SK-N-SH (cell line): ENCODE data around the gene NFX1. TPM values are rescaled to one million over a fixed set of nuclear protein-coding genes. Genes with fewer than 3 reads are reported as not detected.

Experiments
- CTCF ChIA-PET: fragments of 300-600, 350-600 bp; formaldehyde crosslinking; extraction: SDS; loops from one replicate; lab custom pipeline; 2021; lab: Yijun Ruan, JAX
- POLR2A ChIA-PET: fragments of 350-600 bp; sonication (Branson Sonifier 250); formaldehyde crosslinking; extraction: SDS; loops from one replicate; lab custom pipeline; 2020; ENCODE audit warnings: antibody characterized with exemption, inconsistent platforms; lab: Yijun Ruan, JAX
- DNase-seq: peaks from one replicate; pipeline ENCODE4 v3.0.0; 2012
- H2AFZ ChIP-seq: fragments of 200-600 bp; sonication (generic); 2 replicates; pipeline ENCODE4 v1.8.1; 2016; ENCODE audit warnings: antibody characterized with exemption, mild to moderate bottlenecking, low read depth
- H3F3A ChIP-seq: fragments of 200-600 bp; sonication (generic); replicated peaks from 2 replicates; pipeline ENCODE3; 2016; ENCODE audit warnings: antibody characterized with exemption, mild to moderate bottlenecking; ENCODE audit not compliant: insufficient read depth
- H3K27ac ChIP-seq, 2 experiments: fragments of 200-500 bp in 1 of 2; fragments of 200-600 bp in 1 of 2; sonication (Bioruptor generic) in 1 of 2; sonication (generic), shearing (Covaris generic) in 1 of 2; 2 replicates each; pipeline versions ENCODE4 v1.5.1 to v1.6.1; 2014 to 2016; ENCODE audit warnings: low read depth in 2 of 2, inconsistent platforms in 1 of 2, low read length in 1 of 2, mild to moderate bottlenecking in 1 of 2, mixed read lengths in 1 of 2
- H3K27me3 ChIP-seq: fragments of 200-600 bp; sonication (generic), shearing (Covaris generic); 2 replicates; pipeline ENCODE4 v1.6.1; 2016; ENCODE audit warnings: mixed run types; ENCODE audit not compliant: insufficient read depth
- H3K36me3 ChIP-seq, 2 experiments: fragments of 200-500 bp in 1 of 2; fragments of 200-600 bp in 1 of 2; sonication (Bioruptor generic) in 1 of 2; sonication (generic) in 1 of 2; replicated peaks in 1 of 2; 2 replicates each; pipeline versions ENCODE3 to v1.5.1; 2014 to 2016; ENCODE audit warnings: low read length in 1 of 2, mild to moderate bottlenecking in 1 of 2; ENCODE audit not compliant: insufficient read depth in 2 of 2, control insufficient read depth in 1 of 2
- H3K4me1 ChIP-seq, 2 experiments: fragments of 200-500 bp in 1 of 2; fragments of 200-600 bp in 1 of 2; sonication (Bioruptor generic) in 1 of 2; sonication (generic), shearing (Covaris generic) in 1 of 2; 2 replicates each; pipeline versions ENCODE4 v1.5.1 to v1.6.1; 2014 to 2016; ENCODE audit warnings: low read depth in 1 of 2, low read length in 1 of 2, mixed run types in 1 of 2; ENCODE audit not compliant: insufficient read depth in 2 of 2, control insufficient read depth in 1 of 2
- H3K4me2 ChIP-seq: fragments of 200-600 bp; sonication (generic), shearing (Covaris generic); 2 replicates; pipeline ENCODE4 v1.6.1; 2017; ENCODE audit warnings: mixed run types
- H3K4me3 ChIP-seq, 2 experiments: fragments of 200-500 bp in 1 of 2; fragments of 200-600 bp in 1 of 2; sonication (Bioruptor generic) in 1 of 2; sonication (generic), shearing (Covaris generic) in 1 of 2; 2 replicates each; pipeline versions ENCODE4 v1.5.1 to v1.8.1; 2014 to 2016; ENCODE audit warnings: low read depth in 2 of 2, inconsistent platforms in 1 of 2, low read length in 1 of 2, mild to moderate bottlenecking in 1 of 2, mixed read lengths in 1 of 2, moderate library complexity in 1 of 2
- H3K79me2 ChIP-seq: fragments of 200-600 bp; sonication (generic); 2 replicates; pipeline ENCODE4 v1.8.1; 2017; ENCODE audit warnings: mild to moderate bottlenecking; ENCODE audit not compliant: insufficient read depth
- H3K9ac ChIP-seq: fragments of 200-600 bp; sonication (generic); 2 replicates; pipeline ENCODE4 v1.6.1; 2017; ENCODE audit warnings: mixed run types
- H3K9me2 ChIP-seq: fragments of 200-600 bp; sonication (generic); 2 replicates; pipeline ENCODE4 v1.6.1; 2017; ENCODE audit warnings: mixed run types
- H3K9me3 ChIP-seq: fragments of 200-600 bp; sonication (generic); 2 replicates; pipeline ENCODE4 v1.6.1; 2017; ENCODE audit warnings: mixed run types, mild to moderate bottlenecking, moderate library complexity
- H4K20me1 ChIP-seq: fragments of 200-600 bp; sonication (generic); 2 replicates; pipeline ENCODE4 v1.6.1; 2017; ENCODE audit warnings: mild to moderate bottlenecking, mixed run types; ENCODE audit not compliant: insufficient read depth
- ELF1 ChIP-seq: IDR thresholded peaks from 2 replicates; pipeline ENCODE4 v1.4.0; 2012
- EZH2phosphoT487 ChIP-seq: fragments of 200-600 bp; sonication (generic); IDR thresholded peaks from 2 replicates; pipeline ENCODE4 v1.6.1; 2017; ENCODE audit warnings: low read depth, mixed run types, mild to moderate bottlenecking, antibody characterized with exemption, moderate library complexity, borderline replicate concordance
- FOSL2 ChIP-seq: IDR thresholded peaks from 2 replicates; pipeline ENCODE4 v1.4.0; 2012; ENCODE audit warnings: low read depth, mild to moderate bottlenecking, moderate library complexity, borderline replicate concordance
- GATA2 ChIP-seq: sonication (generic); formaldehyde crosslinking; IDR thresholded peaks from 2 replicates; pipeline ENCODE4 v1.5.0; 2020; ENCODE audit warnings: mild to moderate bottlenecking, missing genetic modification reagents
- JUND ChIP-seq: IDR thresholded peaks from 2 replicates; pipeline ENCODE4 v1.4.0; 2012
- MEF2A ChIP-seq: IDR thresholded peaks from 2 replicates; pipeline ENCODE4 v1.4.0; 2012; ENCODE audit warnings: low read depth, borderline replicate concordance
- NFIC ChIP-seq: IDR thresholded peaks from 2 replicates; pipeline ENCODE4 v1.4.0; 2012; ENCODE audit warnings: borderline replicate concordance
- NRF1 ChIP-seq: IDR thresholded peaks from 2 replicates; pipeline ENCODE4 v1.6.1; 2012; ENCODE audit warnings: low read depth, mild to moderate bottlenecking, low read length
- PBX3 ChIP-seq: IDR thresholded peaks from 2 replicates; pipeline ENCODE4; 2012
- RAD21 ChIP-seq: IDR thresholded peaks from 2 replicates; pipeline ENCODE4 v1.6.1; 2012; ENCODE audit warnings: mild to moderate bottlenecking, low read length
- RCOR1 ChIP-seq: fragments of 150-350 bp; IDR thresholded peaks from 2 replicates; pipeline ENCODE4 v1.6.1; 2017; ENCODE audit warnings: antibody characterized with exemption, low read length
- RXRA ChIP-seq: IDR thresholded peaks from 2 replicates; pipeline ENCODE4 v1.4.0; 2012; ENCODE audit warnings: low read depth, mild to moderate bottlenecking, borderline replicate concordance
- SIN3A ChIP-seq: IDR thresholded peaks from 2 replicates; pipeline ENCODE4 v1.6.1; 2012; ENCODE audit warnings: low read depth, mild to moderate bottlenecking, low read length, moderate library complexity, borderline replicate concordance
- SMC3 ChIP-seq: IDR thresholded peaks from 2 replicates; pipeline ENCODE4 v1.6.1; 2012; ENCODE audit warnings: low read depth, low read length, improper control_type of control experiment
- TEAD4 ChIP-seq: IDR thresholded peaks from 2 replicates; pipeline ENCODE4 v1.4.0; 2012; ENCODE audit warnings: mild to moderate bottlenecking, borderline replicate concordance; ENCODE audit not compliant: insufficient read depth
- USF1 ChIP-seq: IDR thresholded peaks from 2 replicates; pipeline ENCODE4 v1.4.0; 2012; ENCODE audit warnings: low read depth, borderline replicate concordance
- YY1 ChIP-seq: IDR thresholded peaks from 2 replicates; pipeline ENCODE4 v1.4.0; 2012; ENCODE audit warnings: low read depth, mild to moderate bottlenecking
- WGBS: methylation state at CpG from one replicate; pipeline ENCODE4 v1.1.6; 2017; ENCODE audit warnings: low lambda C conversion rate; 5-methylcytosine and 5-hydroxymethylcytosine counted together
- polyA plus RNA-seq, 3 experiments: library from polyadenylated mRNA; depleted of rRNA; stranded (reverse); fragments of >200 nt; gene quantifications; 2 replicates each; pipeline ENCODE4 v1.2.3, GENCODE V29; 2012
- TF ChIP-seq, protein P1 (sequence below): fragments of 150-350 bp; IDR thresholded peaks from 2 replicates; pipeline ENCODE4 v1.6.1; 2016; ENCODE audit warnings: mild to moderate bottlenecking, low read depth, low read length
- TF ChIP-seq, protein P2 (sequence below): IDR thresholded peaks from 2 replicates; pipeline ENCODE4 v1.4.0; 2012; ENCODE audit warnings: low read depth, borderline replicate concordance

Gene NFX1
- polyA plus RNA-seq, 1 of the 3 experiments (the other 2 are of a cell fraction) = 19.6 TPM

DNA sequence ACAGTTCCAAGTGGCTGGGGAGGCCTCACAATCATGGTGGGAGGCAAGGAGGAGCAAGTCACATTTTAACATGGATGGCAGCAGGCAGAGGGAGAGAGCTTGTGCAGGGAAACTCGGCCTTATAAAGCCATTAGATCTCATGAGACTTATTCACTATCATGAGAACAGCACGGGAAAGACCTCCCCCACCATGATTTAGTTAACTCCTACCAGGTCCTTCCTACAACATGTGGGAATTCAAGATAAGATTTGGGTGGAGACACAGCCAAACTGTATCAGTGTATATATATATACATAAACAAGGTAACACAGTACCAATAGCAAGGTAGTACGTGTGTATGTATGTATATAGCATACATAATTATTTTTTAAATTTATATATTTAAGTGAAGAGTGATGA lies 50.9 kb downstream of the NFX1 start:
- TF ChIP-seq RXRA (no peak), RAD21 (no peak), ELF1 (no peak), SIN3A (no peak), MEF2A (no peak), YY1 (no peak), GATA2 (CRISPR knock-in tag) (no peak), USF1 (no peak), FOSL2 (no peak), JUND (no peak), NFIC (no peak), TEAD4 (no peak), NRF1 (no peak), EZH2phosphoT487 (no peak), PBX3 (no peak), RCOR1 (no peak), SMC3 (no peak)
- TF ChIP-seq, protein P1, sequence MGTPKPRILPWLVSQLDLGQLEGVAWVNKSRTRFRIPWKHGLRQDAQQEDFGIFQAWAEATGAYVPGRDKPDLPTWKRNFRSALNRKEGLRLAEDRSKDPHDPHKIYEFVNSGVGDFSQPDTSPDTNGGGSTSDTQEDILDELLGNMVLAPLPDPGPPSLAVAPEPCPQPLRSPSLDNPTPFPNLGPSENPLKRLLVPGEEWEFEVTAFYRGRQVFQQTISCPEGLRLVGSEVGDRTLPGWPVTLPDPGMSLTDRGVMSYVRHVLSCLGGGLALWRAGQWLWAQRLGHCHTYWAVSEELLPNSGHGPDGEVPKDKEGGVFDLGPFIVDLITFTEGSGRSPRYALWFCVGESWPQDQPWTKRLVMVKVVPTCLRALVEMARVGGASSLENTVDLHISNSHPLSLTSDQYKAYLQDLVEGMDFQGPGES = no peak
- TF ChIP-seq, protein P2, sequence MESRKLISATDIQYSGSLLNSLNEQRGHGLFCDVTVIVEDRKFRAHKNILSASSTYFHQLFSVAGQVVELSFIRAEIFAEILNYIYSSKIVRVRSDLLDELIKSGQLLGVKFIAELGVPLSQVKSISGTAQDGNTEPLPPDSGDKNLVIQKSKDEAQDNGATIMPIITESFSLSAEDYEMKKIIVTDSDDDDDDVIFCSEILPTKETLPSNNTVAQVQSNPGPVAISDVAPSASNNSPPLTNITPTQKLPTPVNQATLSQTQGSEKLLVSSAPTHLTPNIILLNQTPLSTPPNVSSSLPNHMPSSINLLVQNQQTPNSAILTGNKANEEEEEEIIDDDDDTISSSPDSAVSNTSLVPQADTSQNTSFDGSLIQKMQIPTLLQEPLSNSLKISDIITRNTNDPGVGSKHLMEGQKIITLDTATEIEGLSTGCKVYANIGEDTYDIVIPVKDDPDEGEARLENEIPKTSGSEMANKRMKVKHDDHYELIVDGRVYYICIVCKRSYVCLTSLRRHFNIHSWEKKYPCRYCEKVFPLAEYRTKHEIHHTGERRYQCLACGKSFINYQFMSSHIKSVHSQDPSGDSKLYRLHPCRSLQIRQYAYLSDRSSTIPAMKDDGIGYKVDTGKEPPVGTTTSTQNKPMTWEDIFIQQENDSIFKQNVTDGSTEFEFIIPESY = no peak

More for the DNA sequence above, 50.9 kb downstream of the NFX1 start:
- H3K4me2 ChIP-seq = no peak overlapping the region
- POLR2A ChIA-PET = no interaction called here
- H3F3A ChIP-seq = no peaks in the 10 kb centered on the region
- H4K20me1 ChIP-seq = no peaks in the 10 kb centered on the region
- CTCF ChIA-PET = no interaction called here
- no peak overlapping the region for H3K9ac ChIP-seq
- no peak overlapping the region for H3K27ac ChIP-seq
- 83% methylated on average over 3 of the region's 3 CpGs for WGBS
- no peaks in the 10 kb centered on the region for H3K27me3 ChIP-seq
- H3K4me1 ChIP-seq = no peaks in the 10 kb centered on the region
- peaks cover 59 to 86% of the 10 kb centered on the region in 2 experiments for H3K36me3 ChIP-seq
- H3K4me3 ChIP-seq = no peak overlapping the region
- H3K9me3 ChIP-seq = 0 out of 2 replicates have a peak, but pooled peaks cover 6% of the 10 kb centered on the region
- no peaks in the 10 kb centered on the region for H3K9me2 ChIP-seq
- H3K79me2 ChIP-seq = no peaks in the 10 kb centered on the region
- no peak overlapping the region for H2AFZ ChIP-seq
- no peak for DNase-seq
